22Rv1 (cell line): Measurements from ENCODE around the gene NACA.
A peak's percentile ranks its signal among the peaks of the same experiment; 100 is the strongest.

Experiments
- H3K27ac ChIP-seq: fragments of 450-650 bp; 2 replicates; pipeline ENCODE4 v1.5.1; 2017
- ZFX ChIP-seq: fragments of 450-650 bp; IDR thresholded peaks from 2 replicates; pipeline ENCODE4 v1.6.1; 2017; ENCODE audit warnings: antibody characterized with exemption, borderline replicate concordance
- TF ChIP-seq, protein P1 (sequence below): fragments of 450-650 bp; IDR thresholded peaks from 2 replicates; pipeline ENCODE4 v1.5.1; 2017; ENCODE audit warnings: mild to moderate bottlenecking

The NACA gene

DNA sequence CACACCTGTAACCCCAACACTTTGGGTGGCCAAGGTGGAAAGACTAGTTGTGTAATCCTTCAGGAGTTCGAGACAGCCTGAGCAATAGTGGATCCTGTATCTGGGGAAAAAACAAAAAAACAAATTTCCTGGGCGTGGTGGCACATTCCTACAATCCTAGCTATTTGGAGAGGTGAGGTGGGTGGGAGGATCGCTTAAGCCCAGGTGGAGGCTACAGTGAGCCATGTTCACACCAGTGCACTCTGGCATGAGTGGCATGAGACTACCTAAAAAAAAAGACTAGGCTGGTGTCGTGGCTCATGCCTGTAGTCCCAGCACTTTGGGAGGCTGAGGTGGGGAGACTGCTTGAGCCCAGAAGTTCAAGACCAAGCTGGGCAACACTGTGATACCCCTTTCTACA, 54.3 kb downstream of the NACA start:
- TF ChIP-seq, protein P1, sequence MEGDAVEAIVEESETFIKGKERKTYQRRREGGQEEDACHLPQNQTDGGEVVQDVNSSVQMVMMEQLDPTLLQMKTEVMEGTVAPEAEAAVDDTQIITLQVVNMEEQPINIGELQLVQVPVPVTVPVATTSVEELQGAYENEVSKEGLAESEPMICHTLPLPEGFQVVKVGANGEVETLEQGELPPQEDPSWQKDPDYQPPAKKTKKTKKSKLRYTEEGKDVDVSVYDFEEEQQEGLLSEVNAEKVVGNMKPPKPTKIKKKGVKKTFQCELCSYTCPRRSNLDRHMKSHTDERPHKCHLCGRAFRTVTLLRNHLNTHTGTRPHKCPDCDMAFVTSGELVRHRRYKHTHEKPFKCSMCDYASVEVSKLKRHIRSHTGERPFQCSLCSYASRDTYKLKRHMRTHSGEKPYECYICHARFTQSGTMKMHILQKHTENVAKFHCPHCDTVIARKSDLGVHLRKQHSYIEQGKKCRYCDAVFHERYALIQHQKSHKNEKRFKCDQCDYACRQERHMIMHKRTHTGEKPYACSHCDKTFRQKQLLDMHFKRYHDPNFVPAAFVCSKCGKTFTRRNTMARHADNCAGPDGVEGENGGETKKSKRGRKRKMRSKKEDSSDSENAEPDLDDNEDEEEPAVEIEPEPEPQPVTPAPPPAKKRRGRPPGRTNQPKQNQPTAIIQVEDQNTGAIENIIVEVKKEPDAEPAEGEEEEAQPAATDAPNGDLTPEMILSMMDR, result no peak
- no peak for TF ChIP-seq ZFX
- no peak overlapping the region for H3K27ac ChIP-seq

DNA sequence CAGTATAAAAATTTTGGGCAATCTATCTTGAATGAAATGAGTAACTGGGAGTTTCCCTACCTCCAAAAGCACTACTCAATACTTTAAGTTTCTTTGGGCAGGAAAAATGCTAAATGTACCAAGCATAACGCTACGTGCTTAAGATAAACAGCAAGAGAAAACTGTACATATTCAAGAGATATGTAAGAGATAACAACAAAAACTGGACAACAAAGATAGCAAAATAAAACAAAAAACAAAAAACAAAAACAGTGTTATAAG, 57.0 kb downstream of the NACA start:
- peak overlapping the region; percentile 4; the same call in 1 of the 2 replicates for H3K27ac ChIP-seq
- TF ChIP-seq ZFX, result no peak
